DND-41 (cell line): ENCODE results near the gene SLC44A2.
A peak's percentile ranks its signal among the peaks of the same experiment; 100 is the strongest.

Experiments
- ATAC-seq: fragments of 200-7000 bp; cut with Tn5 transposase; 3 replicates; pipeline ENCODE4 v1.9.1; 2021; ENCODE audit warnings: low read depth; ENCODE audit not compliant: insufficient read depth
- DNase-seq: peaks from one replicate; pipeline ENCODE4 v3.0.0-alpha.2; 2020
- H2AFZ ChIP-seq: 2 replicates; pipeline ENCODE4 v1.6.0; 2012; ENCODE audit warnings: low read depth, low read length
- H3K27ac ChIP-seq: 2 replicates; pipeline ENCODE4 v1.5.1; 2012; ENCODE audit warnings: low read length, inconsistent platforms
- H3K27me3 ChIP-seq: fragments of 200-600 bp; sonication (generic); 2 replicates; pipeline ENCODE4 v1.6.0; 2012; ENCODE audit warnings: low read length, mild to moderate bottlenecking, inconsistent platforms; ENCODE audit not compliant: insufficient read depth, poor library complexity
- H3K36me3 ChIP-seq: 2 replicates; pipeline ENCODE4 v1.5.1; 2012; ENCODE audit warnings: low read length, inconsistent platforms; ENCODE audit not compliant: insufficient read depth
- H3K4me1 ChIP-seq: 2 replicates; pipeline ENCODE4 v1.5.1; 2012; ENCODE audit warnings: mild to moderate bottlenecking, low read length; ENCODE audit not compliant: insufficient read depth
- H3K4me2 ChIP-seq: 2 replicates; pipeline ENCODE4 v1.6.0; 2012; ENCODE audit warnings: mild to moderate bottlenecking, moderate library complexity, low read length, inconsistent platforms; ENCODE audit not compliant: insufficient read depth
- H3K4me3 ChIP-seq, 2 experiments: fragments of 200-600 bp in 1 of 2; shearing (Covaris generic) in 1 of 2; 2 replicates each; pipeline ENCODE4 v1.5.1; 2012 to 2016; ENCODE audit warnings: inconsistent platforms in 2 of 2, low read length in 2 of 2, mild to moderate bottlenecking in 2 of 2, low read depth in 1 of 2, moderate library complexity in 1 of 2
- H3K79me2 ChIP-seq: 2 replicates; pipeline ENCODE4 v1.6.0; 2012; ENCODE audit warnings: low read length, inconsistent platforms; ENCODE audit not compliant: insufficient read depth
- H3K9ac ChIP-seq: 2 replicates; pipeline ENCODE4 v1.6.0; 2012; ENCODE audit warnings: low read depth, mild to moderate bottlenecking, inconsistent platforms, low read length, moderate library complexity
- H3K9me3 ChIP-seq: 2 replicates; pipeline ENCODE4 v1.5.1; 2012; ENCODE audit warnings: low read length, moderate library complexity, mild to moderate bottlenecking, inconsistent platforms; ENCODE audit not compliant: insufficient read depth, severe bottlenecking
- H4K20me1 ChIP-seq: 2 replicates; pipeline ENCODE4 v1.6.0; 2012; ENCODE audit warnings: low read length; ENCODE audit not compliant: insufficient read depth
- CTCF ChIP-seq: IDR thresholded peaks from 2 replicates; pipeline ENCODE4 v1.5.1; 2012; ENCODE audit warnings: borderline replicate concordance, low read length, moderate library complexity, mild to moderate bottlenecking; ENCODE audit not compliant: poor library complexity, severe bottlenecking; ENCODE audit errors: extremely low read depth
- EZH2 ChIP-seq: IDR thresholded peaks from 3 replicates; pipeline ENCODE4 v1.6.1; 2012; ENCODE audit warnings: borderline replicate concordance, low read depth, mild to moderate bottlenecking, moderate library complexity, low read length, inconsistent platforms; ENCODE audit not compliant: severe bottlenecking

The SLC44A2 gene

GRCh38 chr19:10667867-10668266, 42.5 kb downstream of the SLC44A2 start:
- H3K27ac ChIP-seq, result no peak overlapping the region
- H3K9ac ChIP-seq, result no peak overlapping the region
- H2AFZ ChIP-seq, result no peak overlapping the region
- H3K27me3 ChIP-seq, result no peaks in the 10 kb centered on the region
- DNase-seq (no peak), ATAC-seq (0 out of 3 replicates have a peak, but pooled peaks have one; percentile 6)
- peaks cover 94% of the 10 kb centered on the region for H4K20me1 ChIP-seq
- H3K4me3 ChIP-seq, result no peak overlapping the region
- peaks cover 100% of the 10 kb centered on the region for H3K79me2 ChIP-seq
- H3K9me3 ChIP-seq, result no peaks in the 10 kb centered on the region
- no peaks in the 10 kb centered on the region for H3K4me1 ChIP-seq
- H3K4me2 ChIP-seq, result no peak overlapping the region
- TF ChIP-seq EZH2 (no peak), CTCF (no peak)
- peaks cover 75% of the 10 kb centered on the region for H3K36me3 ChIP-seq

GRCh38 chr19:10669246-10669645, 43.9 kb downstream of the SLC44A2 start:
- H3K9ac ChIP-seq, result no peak overlapping the region
- H3K79me2 ChIP-seq, result peaks cover 100% of the 10 kb centered on the region
- peaks cover 92% of the 10 kb centered on the region for H4K20me1 ChIP-seq
- H3K9me3 ChIP-seq, result no peaks in the 10 kb centered on the region
- TF ChIP-seq EZH2 (no peak), CTCF (no peak)
- no peak overlapping the region for H3K4me3 ChIP-seq
- H3K36me3 ChIP-seq, result peaks cover 82% of the 10 kb centered on the region
- H2AFZ ChIP-seq, result no peak overlapping the region
- H3K4me2 ChIP-seq, result no peak overlapping the region
- H3K4me1 ChIP-seq, result no peaks in the 10 kb centered on the region
- DNase-seq (no peak), ATAC-seq (no peak)
- no peaks in the 10 kb centered on the region for H3K27me3 ChIP-seq
- H3K27ac ChIP-seq, result no peak overlapping the region

GRCh38 chr19:10670182-10670581, 44.8 kb downstream of the SLC44A2 start:
- Histone ChIP-seq H3K27me3 (no peaks in the 10 kb centered on the region), H3K27ac (no peak overlapping the region), H3K36me3 (peaks cover 89% of the 10 kb centered on the region), H3K9me3 (no peaks in the 10 kb centered on the region), H4K20me1 (peaks cover 92% of the 10 kb centered on the region), H3K79me2 (peaks cover 100% of the 10 kb centered on the region), H3K4me2 (no peak overlapping the region), H3K9ac (no peak overlapping the region), H3K4me1 (no peaks in the 10 kb centered on the region), H2AFZ (no peak overlapping the region), H3K4me3 (no peak overlapping the region)
- DNase-seq (no peak), ATAC-seq (no peak)
- TF ChIP-seq EZH2 (no peak), CTCF (no peak)
